Bone marrow (tissue), 2 donors: ENCODE results near the gene ADAMTSL1.

Experiments
- DNase-seq, 2 donors: peaks; one replicate each; lab custom pipeline; 2025; lab: John Stamatoyannopoulos, UW

Gene ADAMTSL1

DNA sequence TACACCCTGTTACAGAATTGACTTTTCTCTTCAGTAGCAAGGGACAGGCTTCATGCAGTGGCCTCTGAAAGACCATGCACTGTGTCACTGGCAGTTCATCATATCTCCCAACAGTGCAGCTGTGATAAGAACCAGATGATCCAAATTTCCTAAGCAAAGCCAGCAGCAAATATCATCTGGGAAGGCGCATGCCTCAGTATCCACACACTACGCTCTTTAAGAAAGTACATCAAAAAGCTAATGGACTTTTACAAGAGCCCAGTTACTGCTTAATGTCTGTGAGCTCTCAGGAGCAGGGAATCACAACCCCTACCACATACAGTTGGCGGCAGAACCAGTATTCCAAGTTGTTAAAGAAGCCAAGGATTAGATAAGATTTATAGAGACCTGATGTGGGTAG lies 25.1 kb downstream of the ADAMTSL1 start:
- DNase-seq: no peak

DNA sequence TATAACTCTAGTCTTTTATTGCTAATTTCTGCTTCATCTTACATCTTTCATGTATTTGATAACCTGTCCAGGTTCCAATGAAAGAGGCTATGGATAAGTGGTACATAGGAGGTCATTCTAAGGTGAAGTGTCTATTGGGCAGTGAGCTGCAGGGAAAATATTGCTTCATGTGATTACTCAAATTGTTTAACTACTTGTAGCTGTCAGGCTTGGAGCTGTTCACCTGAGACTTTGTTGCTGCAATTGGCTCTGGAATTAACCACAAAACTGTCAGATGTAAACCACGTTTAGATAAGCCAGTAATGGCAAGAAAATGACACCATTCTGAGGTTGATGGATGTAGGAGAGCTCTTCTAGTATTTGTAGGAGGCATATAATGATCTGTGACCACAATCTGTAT lies 26.0 kb downstream of the ADAMTSL1 start:
- no peak for DNase-seq

DNA sequence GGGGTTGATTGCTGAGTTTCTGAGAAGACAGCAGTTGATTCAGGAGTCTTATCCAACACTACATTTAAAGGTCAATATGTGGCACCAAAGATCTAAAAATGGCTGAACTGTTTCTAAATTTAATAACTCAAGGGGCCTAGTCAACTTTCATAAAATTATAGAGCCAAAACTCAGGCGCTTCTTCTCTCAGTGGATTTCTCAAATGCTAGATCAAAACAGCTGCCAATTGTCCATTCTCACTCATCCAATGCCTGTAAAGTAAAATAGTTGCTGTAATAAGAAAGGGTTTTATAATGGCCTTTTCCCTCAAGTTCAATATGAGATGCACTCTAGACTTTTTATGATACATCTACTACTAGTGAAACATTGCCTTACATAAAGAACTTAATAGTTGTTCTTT lies 26.5 kb downstream of the ADAMTSL1 start:
- DNase-seq: no peak

DNA sequence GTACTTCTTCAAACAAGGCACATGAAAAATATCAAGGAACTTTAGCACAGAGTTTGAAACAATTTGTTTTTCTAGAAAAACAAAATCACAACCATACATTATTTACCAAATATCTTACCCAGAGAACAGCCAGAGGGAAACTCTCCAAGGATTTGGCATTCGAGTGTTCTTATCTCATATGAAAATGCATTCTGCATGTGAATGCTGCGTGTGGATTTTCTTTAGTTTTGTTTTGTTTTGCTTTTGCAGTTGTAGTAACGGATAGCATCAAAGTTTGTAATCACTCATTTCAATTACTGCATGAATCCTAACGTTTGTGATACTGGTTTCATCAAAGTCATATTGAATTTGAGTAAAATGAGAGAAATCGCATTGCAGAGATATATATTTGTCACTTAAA lies 28.0 kb downstream of the ADAMTSL1 start:
- DNase-seq: no peak

DNA sequence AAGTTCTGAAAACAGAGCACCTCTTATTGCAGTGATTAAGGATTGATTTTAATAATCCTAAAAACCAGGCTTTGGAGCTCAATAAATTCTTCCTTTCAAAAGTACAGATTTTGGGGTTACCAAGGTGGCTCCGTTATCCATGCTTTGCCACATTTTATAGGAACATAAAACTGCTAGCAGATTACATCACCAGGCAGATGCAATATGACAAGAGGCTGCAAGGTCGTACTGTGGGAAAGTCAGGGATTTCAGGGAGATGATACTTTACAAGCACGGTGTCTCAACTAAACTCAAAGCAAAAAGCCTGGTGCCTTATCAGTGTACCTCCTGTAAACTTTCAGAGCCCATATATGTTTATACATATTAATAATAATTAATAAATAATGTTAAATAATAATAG lies 28.6 kb downstream of the ADAMTSL1 start:
- DNase-seq: no peak

DNA sequence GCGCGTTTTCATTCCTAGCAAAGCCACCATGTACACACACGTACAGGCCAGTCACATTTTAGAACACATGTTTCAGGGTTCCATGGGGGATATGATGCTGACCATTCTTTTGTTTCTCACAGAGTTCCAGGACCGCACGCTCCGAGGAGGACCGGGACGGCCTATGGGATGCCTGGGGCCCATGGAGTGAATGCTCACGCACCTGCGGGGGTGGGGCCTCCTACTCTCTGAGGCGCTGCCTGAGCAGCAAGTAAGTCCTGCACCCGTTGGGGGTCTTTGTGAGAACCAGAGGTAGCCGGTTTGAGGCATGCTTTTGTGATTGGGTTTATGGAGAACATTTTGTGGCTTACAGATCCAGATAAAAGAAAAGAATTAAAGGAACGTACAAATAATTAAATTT lies 30.8 kb downstream of the ADAMTSL1 start:
- DNase-seq: no peak

DNA sequence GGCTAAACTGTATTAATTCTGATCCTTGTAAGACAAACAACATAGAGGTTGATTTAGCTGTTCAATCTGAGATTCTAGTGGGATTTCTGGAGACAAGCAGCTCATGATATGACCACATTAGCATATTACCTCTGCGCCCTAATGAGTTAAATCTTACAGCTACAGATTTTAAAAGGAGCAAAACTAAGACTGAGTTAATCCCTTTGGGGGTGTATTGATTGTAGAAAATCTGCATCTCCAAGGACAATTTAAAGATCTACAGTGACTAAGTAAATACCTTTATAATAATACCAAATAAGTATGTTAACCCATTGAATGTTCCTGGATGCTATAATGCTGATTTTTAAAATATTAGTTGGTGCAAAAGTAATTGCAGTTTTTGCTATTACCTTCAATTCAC lies 33.2 kb downstream of the ADAMTSL1 start:
- DNase-seq: no peak

DNA sequence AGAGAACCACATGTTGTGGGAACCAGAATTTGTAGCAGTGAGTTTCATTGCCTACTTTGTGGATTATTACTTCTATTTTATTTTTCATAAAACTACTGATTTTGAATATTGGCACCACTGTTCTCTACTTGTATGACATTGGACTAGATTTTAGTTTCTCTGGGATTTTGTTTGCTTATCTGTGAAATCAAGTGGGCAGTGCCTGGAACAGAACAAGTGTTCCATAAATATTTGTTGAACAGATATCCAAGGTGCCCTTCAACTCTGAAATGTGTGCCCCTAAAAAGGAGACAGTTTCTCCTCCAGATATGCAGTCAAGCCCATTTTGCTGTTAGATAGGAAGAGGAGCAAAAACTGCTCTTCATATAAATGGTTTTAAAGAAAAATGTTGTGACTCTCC lies 42.6 kb downstream of the ADAMTSL1 start:
- DNase-seq: no peak

DNA sequence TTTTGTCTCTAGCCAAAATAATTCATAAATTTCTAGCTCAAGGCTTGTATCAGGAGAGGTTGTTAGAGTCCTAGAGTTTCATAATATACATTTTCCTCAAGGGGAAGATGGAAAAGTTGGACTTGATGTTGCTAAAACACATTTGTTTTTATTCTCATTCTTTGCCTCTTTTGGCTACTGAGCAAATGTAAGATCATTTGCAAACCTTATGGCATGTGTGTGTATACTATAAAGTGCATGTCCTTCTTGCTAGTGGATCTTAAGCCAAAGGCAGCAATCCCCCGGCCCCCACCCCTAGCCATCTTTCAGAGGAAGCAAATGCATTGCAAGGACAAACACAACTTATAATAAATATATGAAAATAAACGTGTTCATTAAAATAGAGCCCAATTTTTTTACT lies 43.0 kb downstream of the ADAMTSL1 start:
- DNase-seq: no peak

DNA sequence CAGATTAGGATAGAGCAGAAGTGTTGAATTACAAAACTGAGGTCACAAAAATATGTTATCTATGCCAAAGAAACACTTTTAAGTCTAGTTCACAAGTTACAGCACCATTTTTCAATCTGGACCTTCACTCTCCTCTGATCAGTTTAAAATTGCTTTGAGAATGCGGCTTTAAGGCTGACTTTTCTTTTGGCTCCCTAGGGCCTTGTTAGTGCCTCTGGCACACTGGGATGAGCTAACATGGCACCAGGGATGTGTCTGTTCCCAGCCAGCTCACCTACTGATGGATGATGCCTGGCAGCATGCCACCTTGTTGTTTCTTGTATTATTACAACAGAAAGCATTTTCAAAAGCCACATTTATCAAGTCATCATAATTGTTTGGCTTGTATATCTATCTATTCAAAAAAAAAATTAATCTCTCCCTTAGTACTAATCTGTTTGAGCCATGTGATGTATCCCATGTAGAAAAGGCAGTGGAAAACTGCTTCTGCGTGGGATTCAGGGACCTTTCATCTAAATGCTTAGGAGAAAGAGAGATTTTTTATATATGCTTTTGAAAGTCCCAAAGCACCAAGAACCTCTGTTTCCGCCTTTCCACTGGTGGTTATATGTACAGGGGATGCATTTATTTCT lies 46.6 kb downstream of the ADAMTSL1 start:
- no peak for DNase-seq

DNA sequence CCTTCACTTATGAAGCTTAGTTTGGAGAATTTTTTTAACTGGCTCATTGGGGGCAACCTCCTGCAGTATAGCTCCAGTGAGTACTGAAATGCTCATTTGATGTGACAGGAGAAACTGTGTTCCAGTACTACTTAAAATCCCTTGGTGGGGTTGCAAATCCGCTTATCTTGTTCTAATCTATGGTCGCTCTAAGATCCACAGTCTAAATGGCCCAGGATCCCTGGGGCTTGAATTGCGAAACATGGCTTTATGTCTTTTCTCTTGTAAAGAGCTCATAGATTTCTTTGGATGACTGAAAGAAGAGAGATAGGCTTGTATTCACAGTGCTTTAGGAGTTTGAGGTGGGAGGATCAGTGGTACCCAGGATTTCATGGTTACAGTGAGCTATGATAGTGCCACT lies 52.7 kb downstream of the ADAMTSL1 start:
- no peak for DNase-seq

DNA sequence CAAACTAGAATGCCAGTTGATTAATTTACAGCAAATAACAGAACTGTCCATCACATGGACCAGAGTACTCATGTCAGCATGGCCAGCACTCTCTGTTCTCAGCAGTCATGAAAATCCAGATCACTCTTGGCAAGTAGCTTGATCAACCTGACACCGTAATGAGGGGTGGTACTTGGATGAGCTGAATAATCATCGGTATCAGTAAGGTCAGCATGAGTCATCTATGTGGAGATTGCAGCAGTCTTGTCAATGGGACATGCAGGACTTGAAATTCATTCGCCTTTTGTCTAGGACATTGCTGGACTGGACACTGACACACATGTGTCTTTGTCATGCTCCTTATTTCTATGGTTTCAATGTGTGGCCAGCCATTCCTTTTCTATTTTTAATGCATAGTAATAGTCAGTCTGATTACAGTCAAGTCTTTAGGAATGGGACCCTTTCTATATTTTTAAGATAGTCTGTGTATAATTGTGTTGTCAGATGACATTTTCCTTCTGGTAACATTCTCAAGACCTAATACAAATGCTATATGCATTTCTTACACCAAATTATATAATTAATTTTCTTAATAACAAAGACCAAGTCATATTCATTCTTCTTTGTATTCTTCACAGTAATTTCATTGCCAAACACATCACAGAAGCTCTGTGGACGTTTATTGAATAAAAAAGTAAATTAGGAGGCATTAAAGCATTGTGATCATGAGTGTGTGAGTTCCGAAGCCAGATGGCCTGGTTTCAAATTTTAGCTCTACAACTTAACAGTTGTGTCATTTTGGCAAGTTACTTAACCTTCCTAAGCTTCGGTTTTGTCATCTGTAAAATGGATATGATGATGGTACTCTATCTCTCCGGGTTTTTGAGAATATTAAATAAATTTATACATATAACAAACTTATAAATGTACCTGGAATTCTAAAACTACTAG lies 57.4 kb downstream of the ADAMTSL1 start:
- DNase-seq: no peak

DNA sequence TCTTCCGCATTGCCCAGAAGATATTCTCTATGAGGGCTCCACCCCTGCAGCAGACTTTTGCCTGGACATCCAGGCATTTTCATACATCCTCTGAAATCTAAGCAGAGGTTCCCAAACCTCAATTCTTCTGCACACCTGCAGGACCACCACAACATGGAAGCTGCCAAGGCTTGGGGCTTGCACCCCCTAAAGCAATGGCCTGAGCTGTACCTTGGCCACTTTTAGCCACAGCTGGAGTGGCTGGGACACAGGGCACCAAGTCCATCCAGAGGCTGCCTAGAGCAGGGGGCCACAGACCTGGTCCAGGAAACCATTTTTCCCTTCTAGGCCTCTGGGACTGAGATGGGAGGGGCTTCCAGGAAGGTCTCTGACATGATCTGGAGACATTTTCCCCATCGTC lies 60.7 kb downstream of the ADAMTSL1 start:
- DNase-seq: no peak

DNA sequence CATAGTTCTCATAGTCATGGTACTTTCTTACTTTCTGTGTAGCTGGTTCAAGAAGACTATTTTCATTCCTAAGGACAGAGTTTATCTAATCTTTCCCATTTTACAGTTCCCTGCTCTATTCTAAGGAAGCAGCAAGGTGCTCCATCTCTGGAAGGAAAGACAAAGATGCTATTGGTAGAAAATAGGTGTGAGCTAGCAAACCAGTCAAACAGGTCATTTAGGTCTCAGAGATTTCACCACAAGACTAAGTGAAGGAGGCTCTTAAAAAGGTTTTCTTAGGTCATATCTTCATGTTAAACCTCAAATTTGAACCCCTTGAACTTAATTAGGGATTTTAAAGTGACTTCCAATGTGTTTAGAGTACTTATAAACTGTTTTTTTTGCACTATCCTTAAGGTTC lies 62.6 kb downstream of the ADAMTSL1 start:
- no peak for DNase-seq

DNA sequence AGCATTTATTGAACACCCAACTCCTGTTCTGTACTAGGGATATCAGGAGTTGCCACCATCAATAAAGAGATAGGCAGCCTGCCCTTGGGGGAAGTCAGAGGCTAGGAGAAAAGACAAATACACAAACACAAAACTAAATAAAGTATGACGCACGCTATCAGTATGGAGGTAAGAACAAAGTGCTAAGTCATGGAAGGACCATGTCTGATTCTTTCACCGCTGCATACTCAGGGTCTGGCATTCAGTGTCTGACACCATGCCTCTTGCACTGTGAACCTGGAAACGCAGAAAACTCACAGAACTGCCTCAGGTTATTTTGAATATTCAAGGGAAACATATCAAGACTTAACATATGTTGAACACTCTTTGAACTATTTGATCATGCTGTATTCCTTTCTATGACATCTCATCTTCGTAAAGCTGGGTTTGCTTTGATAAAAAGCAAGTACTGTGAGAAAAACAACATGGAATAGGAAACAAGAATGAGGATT lies 65.3 kb downstream of the ADAMTSL1 start:
- DNase-seq: no peak

DNA sequence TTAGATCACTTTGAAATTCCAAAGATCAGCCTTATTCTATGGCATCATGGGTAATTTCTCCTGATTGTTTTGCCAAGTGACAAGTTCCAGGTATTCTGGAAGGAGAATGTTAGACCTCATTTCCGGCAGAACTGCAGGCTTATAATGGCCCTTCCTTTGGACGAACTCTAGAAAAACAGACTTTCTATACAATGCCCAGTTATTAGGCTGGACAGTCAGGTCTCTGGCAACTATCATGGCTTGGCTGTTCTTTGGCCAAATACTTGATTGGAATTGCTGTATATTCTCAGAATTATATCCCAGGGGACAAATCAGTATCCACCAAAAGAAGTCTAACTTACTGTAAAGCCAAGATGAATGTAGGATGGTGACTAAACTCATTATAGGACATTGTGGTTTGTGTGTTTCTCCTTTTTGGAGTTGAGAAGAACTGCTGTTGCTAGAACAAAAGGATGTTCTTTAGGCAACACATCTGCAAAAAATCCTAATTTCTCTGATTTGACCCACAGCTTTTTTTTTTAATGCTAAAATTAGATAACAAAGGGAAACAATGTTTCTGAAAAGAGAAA lies 69.0 kb downstream of the ADAMTSL1 start:
- no peak for DNase-seq

DNA sequence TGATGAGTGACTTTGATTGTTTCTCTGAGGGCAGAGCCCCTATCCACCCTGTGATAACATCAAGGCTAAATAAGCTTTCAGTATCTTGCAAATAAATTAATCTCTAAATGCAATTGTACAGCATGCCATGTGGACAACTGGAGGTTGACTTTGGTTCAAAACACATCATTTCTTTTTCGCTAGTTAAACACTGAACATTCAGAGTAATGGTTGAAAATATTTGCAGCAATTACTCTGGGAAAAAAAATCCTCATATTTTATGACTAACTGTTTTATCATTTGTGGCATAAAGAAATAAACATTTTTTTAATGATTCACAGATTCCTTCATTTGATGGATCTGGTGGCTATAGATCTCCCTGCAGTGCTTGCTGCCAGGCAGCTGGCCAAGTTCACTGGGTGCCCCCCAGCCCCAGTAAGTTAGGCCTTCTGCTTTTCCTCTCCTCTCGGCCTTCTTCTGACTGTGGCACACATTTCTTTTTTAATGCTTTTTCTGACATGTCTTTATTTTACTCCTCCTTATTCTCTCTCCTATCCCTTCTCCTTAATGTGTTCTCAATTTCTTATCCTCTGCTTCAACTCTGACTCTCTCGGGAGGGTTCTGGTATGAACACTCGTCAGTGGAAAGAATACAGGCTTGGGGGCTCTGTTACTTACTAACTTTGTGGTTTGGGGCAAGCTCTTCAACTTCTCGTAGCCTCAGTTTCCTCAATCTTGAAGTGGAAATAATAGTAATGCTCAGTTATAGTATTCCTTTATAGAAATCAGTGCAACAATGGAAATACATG lies 69.6 kb downstream of the ADAMTSL1 start:
- DNase-seq: no peak

DNA sequence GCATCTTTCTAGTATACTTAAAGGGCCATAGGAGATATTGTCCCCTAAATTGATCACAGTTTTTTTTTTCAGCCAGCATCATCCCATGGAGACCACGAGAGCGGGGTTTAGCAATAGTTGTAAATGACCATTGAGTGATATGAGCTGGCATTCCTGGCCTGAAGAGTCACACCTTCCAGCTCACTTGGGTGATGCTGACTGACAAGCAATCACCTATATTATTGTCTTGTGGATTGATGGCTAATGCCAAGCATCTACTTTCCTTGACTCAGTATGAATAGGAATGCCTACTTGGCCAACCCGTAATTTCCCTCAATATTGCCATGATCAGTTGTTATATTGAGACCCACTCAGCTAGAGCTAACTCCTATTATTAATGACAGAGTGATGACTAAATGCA lies 70.5 kb downstream of the ADAMTSL1 start:
- DNase-seq: no peak

DNA sequence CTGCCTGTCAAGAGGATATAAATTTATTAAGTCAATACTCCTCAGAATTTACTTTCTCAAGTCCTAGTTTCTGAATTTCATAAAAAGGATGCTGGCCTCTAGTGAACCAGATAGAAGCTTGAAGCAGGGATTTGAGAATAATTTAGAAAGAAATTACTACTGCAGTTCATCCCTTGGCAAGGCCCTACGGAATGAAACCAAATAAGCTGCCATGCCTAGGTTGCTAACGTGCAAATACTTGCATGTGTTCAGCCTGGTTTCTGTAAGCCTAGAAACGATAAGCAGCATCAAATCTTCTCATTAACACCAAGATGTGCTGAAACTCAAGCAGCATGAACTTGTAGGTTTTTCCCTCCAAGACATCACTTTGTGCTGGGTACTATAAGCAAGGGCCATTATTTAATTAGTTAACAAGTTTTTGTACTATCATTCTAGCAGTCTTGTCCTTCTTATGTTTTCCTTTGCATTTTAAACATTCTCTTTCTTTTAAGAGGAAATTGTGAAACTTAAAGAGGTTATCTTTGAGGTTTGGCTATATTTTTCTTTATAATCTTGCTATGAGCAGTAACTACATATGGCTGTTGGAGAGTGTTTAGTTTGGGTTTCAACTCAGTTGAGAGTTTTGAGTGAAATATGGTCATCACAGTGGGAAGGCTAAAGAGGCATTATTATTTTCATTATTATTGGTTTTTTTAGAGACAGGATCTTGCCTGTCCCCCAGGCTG lies 71.8 kb downstream of the ADAMTSL1 start:
- DNase-seq: no peak

DNA sequence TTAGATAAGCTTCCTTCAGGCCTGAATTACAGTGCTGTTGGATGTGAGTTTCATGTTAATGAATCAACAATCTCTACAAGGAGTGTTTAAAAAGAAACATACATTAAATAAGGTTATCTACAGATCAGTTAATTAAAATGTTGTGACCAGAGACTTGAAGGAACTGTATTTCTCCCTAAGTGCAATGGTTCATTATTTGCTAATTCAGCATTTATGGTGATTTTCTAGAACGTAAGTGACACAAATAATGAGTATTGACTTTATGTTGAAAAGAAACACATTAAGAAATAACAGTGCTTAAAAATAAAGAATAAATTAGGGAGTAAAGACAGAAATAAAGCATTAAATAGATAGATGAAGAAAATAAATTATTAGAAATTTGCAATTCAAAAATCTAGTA lies 74.5 kb downstream of the ADAMTSL1 start:
- DNase-seq: no peak

DNA sequence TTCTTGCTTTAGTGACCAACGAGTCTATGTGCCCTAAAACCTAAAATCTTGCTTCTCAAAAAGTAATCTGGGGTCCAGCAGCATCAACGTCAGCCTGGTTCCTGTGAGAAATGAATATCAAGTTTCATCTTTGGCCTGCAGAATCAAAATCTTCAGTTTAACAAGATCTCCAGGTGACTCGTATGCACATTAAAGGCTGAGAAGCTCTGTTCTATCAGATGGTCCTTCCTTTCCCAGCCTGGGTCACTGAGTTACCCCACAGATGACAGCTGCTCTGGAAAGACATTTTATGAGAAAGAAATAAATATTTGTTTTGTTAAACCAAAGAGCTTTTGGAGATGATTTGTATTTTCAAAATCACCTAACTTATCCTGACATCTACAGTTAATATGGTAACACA lies 75.8 kb downstream of the ADAMTSL1 start:
- no peak for DNase-seq

DNA sequence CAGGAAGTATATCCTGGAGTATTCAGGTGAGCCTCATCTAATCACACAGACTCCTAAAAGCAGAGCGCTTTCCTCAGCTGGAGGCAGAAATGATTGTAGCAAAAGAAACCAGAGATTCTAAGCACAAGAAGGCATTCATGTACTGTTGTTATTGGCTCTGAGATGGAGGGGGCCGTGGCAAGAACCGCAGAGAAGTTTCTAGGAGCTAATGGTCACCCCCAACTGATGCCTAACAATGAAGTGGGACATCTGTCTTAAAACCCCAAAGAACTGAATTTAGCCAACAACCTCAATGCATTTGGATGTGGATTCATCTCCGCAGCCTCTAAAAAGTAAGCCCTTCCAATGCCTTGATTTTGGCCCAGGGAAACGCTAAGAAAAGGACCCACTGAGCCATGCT lies 76.3 kb downstream of the ADAMTSL1 start:
- DNase-seq: no peak
